ENCODE results near the gene NINJ1. TPM values are rescaled to one million over a fixed set of nuclear protein-coding genes. Genes with fewer than 3 reads are reported as not detected.

The NINJ1 gene
- total RNA-seq, 3 donors from 2014 or later, result 19.5 to 68.9 (median 23.2) TPM

- no peak overlapping the region for H3K4me3 ChIP-seq
- TF ChIP-seq CTCF (IDR thresholded peaks at IDR 0.05), result no peak
- ATAC-seq (no peak), DNase-seq (no peak)
- H3K9me3 ChIP-seq, result no peaks in the 10 kb centered on the region
- no peaks in the 10 kb centered on the region for H3K4me1 ChIP-seq (ENCODE audit: low read depth)
- intact Hi-C loops (cut with DNase I, micrococcal nuclease), result no loop called here
- no peaks in the 10 kb centered on the region for H3K36me3 ChIP-seq (ENCODE audit: low read depth)
Measured at GRCh38 chr9:93076101-93076791, 57.8 kb downstream of the NINJ1 start.

- H3K4me3 ChIP-seq, result no peak overlapping the region
- no peaks in the 10 kb centered on the region for H3K4me1 ChIP-seq (ENCODE audit: low read depth)
- no peak for TF ChIP-seq CTCF (IDR thresholded peaks at IDR 0.05)
- DNase-seq, result peak in 1 of 3 donors; percentile 58
- peak; percentile 31 for ATAC-seq
- no peaks in the 10 kb centered on the region for H3K9me3 ChIP-seq
- intact Hi-C loops (cut with DNase I, micrococcal nuclease), result no loop called here
- no peaks in the 10 kb centered on the region for H3K36me3 ChIP-seq (ENCODE audit: low read depth)
Measured at GRCh38 chr9:93072383-93072795, 61.7 kb downstream of the NINJ1 start.

Other genes starting within 250 kb of the NINJ1 start
- 1 to 10 TPM; 3.3 to 5.4 (median 5.3) TPM for gene FGD3, start 186.7 kb downstream of the NINJ1 start, total RNA-seq
- gene SUSD3, start 75.5 kb downstream of the NINJ1 start, total RNA-seq, result 1 to 10 TPM; 1.2 to 2.5 (median 1.8) TPM
- gene CARD19, start 38.0 kb downstream of the NINJ1 start, total RNA-seq, result 10 to 100 TPM; 39.1 to 47.8 (median 44.2) TPM
- gene WNK2, start 49.9 kb upstream of the NINJ1 start, total RNA-seq, result 100 to 1,000 TPM; 175 to 276 (median 201) TPM

Data from mucosa of descending colon (tissue), 3 donors.